ENCODE measurements around the gene DEF6.

- TF ChIP-seq CTCF (IDR thresholded peaks at IDR 0.05) (no peak), POLR2AphosphoS5 (IDR thresholded peaks at IDR 0.05; ENCODE audit: low read depth, low read length) (no peak), TCF7L2 (IDR thresholded peaks at IDR 0.05; ENCODE audit: low read depth, low read length) (no peak), SIN3A (IDR thresholded peaks at IDR 0.05; ENCODE audit: borderline replicate concordance, insufficient read depth, low read depth, low read length) (no peak)
Measured at GRCh38 chr6:35258336-35258735, 39.3 kb upstream of the DEF6 start.

All from Panc1 (cell line).